IPS DF 6.9 (cell line): ENCODE data around the gene DPH7.
"Not testable (repeated sequence)": the region's sequence is repeated elsewhere in the genome, so short reads cannot be mapped to it uniquely, and the experiment has no call there.

Experiments
- DNase-seq: peaks from one replicate; pipeline ENCODE4 v3.0.0-alpha.2; 2013; ENCODE audit warnings: low read depth, low spot score
- H3K27ac ChIP-seq: one replicate; pipeline ENCODE4 v1.5.1; 2013; ENCODE audit warnings: low read length, control low read depth
- H3K27me3 ChIP-seq: 2 replicates; pipeline ENCODE4 v1.6.1; 2013; ENCODE audit warnings: mild to moderate bottlenecking, low read length; ENCODE audit not compliant: control insufficient read depth, insufficient read depth
- H3K36me3 ChIP-seq: 2 replicates; pipeline ENCODE4 v1.6.1; 2013; ENCODE audit warnings: low read length; ENCODE audit not compliant: control insufficient read depth, insufficient read depth
- H3K4me1 ChIP-seq: 2 replicates; pipeline ENCODE4 v1.6.1; 2013; ENCODE audit warnings: low read length; ENCODE audit not compliant: control insufficient read depth, insufficient read depth
- H3K4me3 ChIP-seq: 2 replicates; pipeline ENCODE4 v1.5.1; 2013; ENCODE audit warnings: mild to moderate bottlenecking, low read length
- H3K9me3 ChIP-seq: 2 replicates; pipeline ENCODE4 v1.6.1; 2013; ENCODE audit warnings: low read length, inconsistent platforms; ENCODE audit not compliant: control insufficient read depth, insufficient read depth
- WGBS: extraction: QIAGEN DNeasy Blood & Tissue Kit; methylation state at CpG from one replicate; pipeline ENCODE4 v1.1.7; 2013; ENCODE audit warnings: mixed read lengths, missing lambda C conversion rate; ENCODE audit not compliant: insufficient read length, insufficient coverage; 5-methylcytosine and 5-hydroxymethylcytosine counted together

The DPH7 gene

GRCh38 chr9:137581361-137582285, 2.9 kb upstream of the DPH7 start:
- H3K4me3 ChIP-seq = no peak overlapping the region
- H3K27ac ChIP-seq = no peak overlapping the region
- H3K4me1 ChIP-seq = no peaks in the 10 kb centered on the region
- H3K36me3 ChIP-seq = peaks cover 34% of the 10 kb centered on the region
- H3K9me3 ChIP-seq = no peaks in the 10 kb centered on the region
- no peak for DNase-seq
- no peaks in the 10 kb centered on the region for H3K27me3 ChIP-seq
- no CpG with 5 or more reads among the region's 22 CpGs for WGBS

DNA sequence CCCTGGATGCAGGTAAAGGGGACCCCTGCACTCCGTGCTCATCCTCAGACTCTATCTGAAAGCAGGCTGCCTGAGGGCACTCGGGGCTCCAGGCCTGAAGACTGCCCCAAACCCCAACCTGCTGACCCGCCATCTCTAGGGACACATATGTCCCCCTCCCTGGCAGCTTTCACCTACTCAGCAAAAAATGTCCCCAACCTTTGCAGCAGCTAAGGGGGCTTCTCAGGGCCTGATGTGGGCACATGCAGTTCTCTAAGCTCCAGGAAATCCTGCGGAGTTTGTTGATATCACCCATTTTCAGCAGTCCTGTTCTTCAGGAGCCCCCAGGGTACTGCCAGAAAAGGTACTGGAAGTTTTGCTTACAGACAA, 2.2 kb upstream of the DPH7 start:
- Histone ChIP-seq H3K27ac (no peak overlapping the region), H3K4me3 (no peak overlapping the region), H3K36me3 (peaks cover 32% of the 10 kb centered on the region), H3K9me3 (no peaks in the 10 kb centered on the region), H3K27me3 (no peaks in the 10 kb centered on the region), H3K4me1 (no peaks in the 10 kb centered on the region)
- no CpG with 5 or more reads among the region's 4 CpGs for WGBS
- no peak for DNase-seq

- DNase-seq = no peak
- peaks cover 30% of the 10 kb centered on the region for H3K36me3 ChIP-seq
- no CpG with 5 or more reads among the region's 23 CpGs for WGBS
- no peaks in the 10 kb centered on the region for H3K27me3 ChIP-seq
- no peaks in the 10 kb centered on the region for H3K4me1 ChIP-seq
- no peak overlapping the region for H3K4me3 ChIP-seq
- H3K27ac ChIP-seq = no peak overlapping the region
- no peaks in the 10 kb centered on the region for H3K9me3 ChIP-seq
Measured at GRCh38 chr9:137580209-137580953, 1.7 kb upstream of the DPH7 start.

DNA sequence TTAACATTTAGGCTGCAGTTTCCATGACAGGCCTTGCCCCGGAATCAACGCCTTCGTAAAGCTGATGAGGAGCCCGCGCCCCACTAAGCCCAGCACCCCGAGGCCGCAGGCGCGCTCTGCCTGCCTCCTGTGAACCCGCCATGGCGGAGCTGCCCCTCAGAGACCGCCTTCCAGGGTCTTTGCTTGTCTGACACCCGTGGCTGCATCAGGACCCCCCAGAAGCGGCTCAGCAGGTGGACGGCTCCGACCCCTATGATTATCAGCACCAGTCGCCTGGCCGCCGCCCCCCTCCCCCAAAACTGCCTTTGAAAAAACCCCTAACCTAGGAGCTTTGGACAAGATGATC, 507 bp upstream of the DPH7 start:
- WGBS = no CpG with 5 or more reads among the region's 19 CpGs
- H3K9me3 ChIP-seq = no peaks in the 10 kb centered on the region
- no peak for DNase-seq
- H3K27ac ChIP-seq = no peak overlapping the region
- peaks cover 28% of the 10 kb centered on the region for H3K36me3 ChIP-seq
- no peaks in the 10 kb centered on the region for H3K27me3 ChIP-seq
- peak overlapping the region; percentile 12; the same call in 1 of the 2 replicates for H3K4me3 ChIP-seq
- H3K4me1 ChIP-seq = no peaks in the 10 kb centered on the region

- H3K9me3 ChIP-seq = no peaks in the 10 kb centered on the region
- H3K4me1 ChIP-seq = no peaks in the 10 kb centered on the region
- no peak overlapping the region for H3K27ac ChIP-seq
- no peak overlapping the region for H3K4me3 ChIP-seq
- peaks cover 20% of the 10 kb centered on the region for H3K36me3 ChIP-seq
- WGBS = no CpG with 5 or more reads among the region's 12 CpGs
- DNase-seq = no peak
- no peaks in the 10 kb centered on the region for H3K27me3 ChIP-seq
Measured at GRCh38 chr9:137575716-137576411, 2.9 kb downstream of the DPH7 start.

GRCh38 chr9:137575364-137575715, 3.4 kb downstream of the DPH7 start:
- no peak overlapping the region for H3K27ac ChIP-seq

GRCh38 chr9:137574192-137574591, 4.5 kb downstream of the DPH7 start:
- H3K36me3 ChIP-seq = peaks cover 23% of the 10 kb centered on the region
- H3K9me3 ChIP-seq = no peaks in the 10 kb centered on the region
- no peak overlapping the region for H3K4me3 ChIP-seq
- WGBS = no CpG with 5 or more reads among the region's 10 CpGs
- H3K4me1 ChIP-seq = no peaks in the 10 kb centered on the region
- no peaks in the 10 kb centered on the region for H3K27me3 ChIP-seq
- no peak for DNase-seq
- no peak overlapping the region for H3K27ac ChIP-seq

More at GRCh38 chr9:137575364-137575715, 3.4 kb downstream of the DPH7 start:
- Histone ChIP-seq H3K4me3 (no peak overlapping the region), H3K4me1 (no peaks in the 10 kb centered on the region), H3K27me3 (no peaks in the 10 kb centered on the region), H3K9me3 (no peaks in the 10 kb centered on the region), H3K36me3 (peaks cover 22% of the 10 kb centered on the region)
- no CpG with 5 or more reads among the region's 9 CpGs for WGBS
- no peak for DNase-seq

GRCh38 chr9:137570566-137570965, 8.2 kb downstream of the DPH7 start:
- H3K36me3 ChIP-seq = peaks cover 23% of the 10 kb centered on the region
- no peaks in the 10 kb centered on the region for H3K9me3 ChIP-seq
- H3K27ac ChIP-seq = no peak overlapping the region
- H3K27me3 ChIP-seq = no peaks in the 10 kb centered on the region
- H3K4me3 ChIP-seq = no peak overlapping the region
- no CpG with 5 or more reads among the region's 3 CpGs for WGBS
- DNase-seq = no peak
- H3K4me1 ChIP-seq = no peaks in the 10 kb centered on the region

DNA sequence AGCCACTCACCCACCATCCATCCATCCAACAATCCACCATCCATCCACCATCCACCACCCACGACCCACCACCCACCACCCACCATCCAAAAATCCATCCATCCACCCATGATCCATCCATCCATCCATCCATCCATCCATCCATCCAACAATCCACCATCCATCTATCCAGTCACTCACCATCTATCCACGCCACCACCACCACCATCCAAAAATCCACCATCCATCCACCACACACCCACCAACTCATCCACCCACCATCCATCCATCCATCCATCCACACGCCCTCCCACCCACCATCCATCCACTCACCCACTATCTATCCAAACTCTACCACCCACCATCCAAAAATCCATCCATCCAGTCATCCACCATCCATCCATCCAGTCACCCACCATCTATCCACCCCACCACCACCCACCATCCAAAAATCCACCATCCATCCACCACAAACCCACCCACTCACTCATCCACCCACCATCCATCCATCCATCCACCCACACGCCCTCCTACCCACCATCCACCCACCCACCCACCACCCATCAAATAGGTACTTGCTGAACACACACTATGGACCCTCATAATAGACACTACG, 9.0 kb downstream of the DPH7 start:
- Histone ChIP-seq H3K9me3 (no peaks in the 10 kb centered on the region), H3K4me3 (no peak overlapping the region), H3K4me1 (no peaks in the 10 kb centered on the region), H3K36me3 (peaks cover 23% of the 10 kb centered on the region), H3K27me3 (no peaks in the 10 kb centered on the region), H3K27ac (no peak overlapping the region)
- 100% methylated on average over 4 of the region's 5 CpGs for WGBS
- DNase-seq = no peak

DNA sequence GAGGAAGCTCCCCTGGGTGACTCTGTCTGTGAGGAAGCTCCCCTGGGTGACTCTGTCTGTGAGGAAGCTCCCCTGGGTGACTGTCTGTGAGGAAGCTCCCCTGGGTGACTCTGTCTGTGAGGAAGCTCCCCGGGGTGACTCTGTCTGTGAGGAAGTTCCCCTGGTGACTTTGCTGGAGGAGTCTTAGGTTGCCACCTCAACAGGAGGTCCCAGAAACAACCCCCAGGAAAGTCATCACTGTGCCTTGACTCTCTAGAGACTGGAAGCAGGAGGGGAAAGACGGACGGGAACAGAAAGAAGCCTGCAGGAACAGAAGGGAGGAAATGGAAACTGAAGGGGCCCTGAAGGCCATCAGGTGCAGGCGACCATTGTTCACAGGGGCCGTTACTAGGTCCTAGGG, 10.3 kb downstream of the DPH7 start:
- not testable (repeated sequence) for H3K27me3 ChIP-seq, DNase-seq, H3K4me3 ChIP-seq, H3K4me1 ChIP-seq, H3K9me3 ChIP-seq, H3K27ac ChIP-seq
- WGBS = no CpG with 5 or more reads among the region's 5 CpGs
- peaks cover 26% of the 10 kb centered on the region for H3K36me3 ChIP-seq
